Measurements from ENCODE around the gene ZG16B.
A peak's percentile ranks its signal among the peaks of the same experiment; 100 is the strongest.

ZG16B gene

DNA sequence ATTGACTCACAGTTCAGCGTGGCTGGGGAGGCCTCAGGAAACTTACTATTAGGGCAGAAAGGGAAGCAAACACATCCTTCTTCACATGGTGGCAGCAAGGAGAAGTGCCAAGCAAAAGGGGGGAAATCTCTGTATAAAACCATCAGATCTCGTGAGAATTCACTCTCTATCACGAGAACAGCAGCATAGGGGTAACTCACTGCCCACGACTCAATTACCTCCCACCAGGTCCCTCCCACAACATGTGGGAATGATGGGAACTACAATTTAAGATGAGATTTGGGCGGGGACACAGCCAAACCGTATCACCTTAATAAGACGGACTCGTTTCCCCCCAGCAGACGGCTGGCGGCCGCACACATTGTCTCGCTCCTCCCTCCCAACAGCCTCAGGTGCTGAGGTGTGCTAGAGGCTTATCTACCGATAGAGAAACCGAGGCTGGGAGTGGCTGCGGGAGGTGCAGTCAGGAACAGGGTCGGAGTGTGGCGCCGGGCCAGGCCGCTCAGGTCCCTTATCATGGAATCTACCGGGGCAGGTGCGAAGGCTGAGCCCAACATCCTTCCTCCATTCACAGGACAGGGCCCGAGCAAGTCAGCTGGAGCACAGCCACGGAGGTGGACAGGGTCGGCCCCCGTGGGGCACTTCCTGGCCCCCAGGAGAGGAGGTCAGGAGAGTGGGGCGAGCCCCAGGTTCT is 4.9 kb upstream of the ZG16B start:
- DNase-seq (ENCODE audit: low read depth): no peak

DNA sequence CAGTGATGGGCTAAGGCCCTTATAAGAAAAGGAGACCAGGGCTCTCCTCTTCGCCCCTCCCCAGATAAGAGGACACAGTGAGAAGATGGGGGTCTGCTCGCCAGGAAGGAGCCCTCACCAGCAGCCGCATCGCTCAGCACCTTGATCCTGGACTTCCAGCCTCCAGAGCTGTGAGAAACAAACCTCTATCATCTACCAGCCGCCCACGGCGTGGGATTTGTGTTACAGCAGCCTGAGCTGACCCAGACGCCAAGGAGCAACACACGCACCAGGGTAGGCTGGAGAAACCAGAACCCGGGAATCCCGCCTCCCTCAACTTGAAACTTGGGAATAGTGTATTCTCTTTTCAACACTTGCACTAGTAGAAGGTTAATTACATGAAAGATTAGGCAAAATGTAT is 4.2 kb upstream of the ZG16B start:
- no peak for DNase-seq (ENCODE audit: low read depth)

DNA sequence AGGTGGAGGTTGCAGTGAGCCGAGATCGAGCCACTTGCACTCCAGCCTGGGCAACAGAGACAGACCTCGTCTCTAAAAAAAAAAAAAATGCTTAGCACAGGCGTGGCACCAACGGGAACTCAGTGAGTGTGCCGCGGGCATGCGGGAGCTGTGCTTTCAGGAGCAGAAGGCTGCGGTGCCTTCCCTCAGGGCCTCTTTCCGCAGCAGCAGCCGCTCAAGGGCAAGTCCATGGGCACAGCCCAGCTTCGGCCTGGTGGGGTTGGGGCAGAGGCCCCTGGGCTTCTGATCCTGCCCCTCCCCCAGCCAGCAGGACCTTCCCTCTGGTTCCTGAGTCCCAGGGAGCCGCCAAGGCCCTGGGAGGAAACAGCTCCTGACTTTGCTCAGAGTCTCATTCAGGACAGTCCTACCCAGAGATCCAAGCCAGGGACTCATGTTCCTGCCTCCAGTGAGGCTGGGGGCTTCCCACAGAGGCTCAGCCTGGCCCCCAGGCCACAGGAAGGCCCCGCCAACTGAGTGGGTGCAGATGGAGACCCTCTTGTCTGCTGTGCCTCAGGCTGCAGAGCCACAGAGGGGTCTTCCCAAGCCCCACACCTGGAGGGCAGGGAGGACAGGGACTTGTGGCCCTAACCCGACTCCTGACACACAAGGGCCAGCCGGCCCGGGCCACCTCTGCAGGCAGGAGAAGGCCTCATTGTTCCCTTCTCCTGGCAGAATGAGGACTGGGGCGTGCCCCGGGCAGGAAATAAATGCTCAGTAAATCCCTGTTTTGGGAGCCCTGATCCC is 3.3 kb upstream of the ZG16B start:
- DNase-seq (ENCODE audit: low read depth): no peak

DNA sequence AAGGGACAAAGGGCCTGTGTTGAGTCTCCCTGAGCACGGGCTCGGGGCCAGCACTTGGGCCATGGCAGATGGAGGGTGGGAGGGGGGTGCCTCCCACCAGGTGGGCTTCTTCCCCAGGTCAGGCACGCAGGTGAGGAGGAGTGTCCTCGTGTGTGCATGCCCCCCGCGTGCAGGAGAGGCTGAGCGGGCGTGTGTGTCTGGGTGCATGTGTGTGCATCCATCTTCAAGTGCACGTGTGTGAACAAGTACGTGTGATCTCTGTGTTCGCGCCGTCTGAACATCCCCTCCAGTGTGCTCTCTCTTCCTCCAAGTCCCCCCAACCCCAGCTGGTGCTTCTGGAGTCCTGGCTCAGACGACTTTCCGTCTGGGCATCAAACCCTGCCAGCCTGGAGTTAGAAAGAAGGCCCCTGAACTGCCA is 2.7 kb upstream of the ZG16B start:
- DNase-seq (ENCODE audit: low read depth): no peak

DNA sequence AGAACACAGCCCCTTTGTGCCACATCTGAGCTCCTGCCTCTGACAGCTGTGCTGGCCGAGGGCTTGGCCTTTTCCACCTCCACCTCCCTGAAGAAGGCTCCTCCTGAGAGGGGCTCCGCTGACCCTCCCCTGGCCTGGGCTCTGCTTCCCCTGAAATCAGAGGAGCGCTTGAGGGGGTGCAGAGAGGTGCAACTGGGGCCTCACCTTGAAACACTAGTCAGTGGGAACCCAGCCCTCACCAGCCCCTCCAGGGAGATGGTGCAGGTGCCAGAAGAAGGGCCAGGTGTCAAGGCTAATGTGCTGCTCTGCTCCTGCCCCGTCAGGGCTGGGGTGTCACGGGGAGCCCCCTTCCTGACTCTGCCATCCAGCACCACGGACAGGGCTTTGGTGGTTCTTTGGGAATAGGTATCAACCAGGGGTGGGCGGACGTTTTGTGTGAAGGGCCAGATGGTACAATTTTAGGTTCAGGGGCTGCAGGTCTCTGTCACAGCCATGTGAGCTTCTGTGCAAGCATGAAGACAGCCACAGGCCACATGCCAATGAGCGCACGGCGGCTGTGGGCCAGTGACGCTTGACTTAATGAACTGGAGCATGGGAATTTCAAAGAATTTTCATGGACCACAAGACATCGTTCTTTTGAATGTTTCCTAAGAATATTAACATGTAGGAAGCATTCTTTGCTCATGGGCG is 2.1 kb upstream of the ZG16B start:
- DNase-seq (ENCODE audit: low read depth): no peak

DNA sequence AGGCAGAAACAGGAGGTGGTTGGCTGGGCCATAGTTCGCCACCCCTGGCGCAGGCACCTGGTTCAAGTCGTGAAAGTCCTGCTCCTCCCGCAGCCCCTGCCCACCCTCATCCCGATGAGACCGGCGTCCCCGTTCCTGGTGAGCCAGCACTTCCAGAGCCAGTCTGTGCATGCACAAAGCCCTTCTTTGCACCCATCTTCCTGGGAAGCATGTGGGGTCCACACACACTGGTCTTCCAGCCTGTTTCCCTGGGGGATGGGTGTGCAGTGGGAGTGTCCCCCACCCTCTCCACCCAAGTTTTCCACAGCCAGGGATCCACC is 1.6 kb upstream of the ZG16B start:
- no peak for DNase-seq (ENCODE audit: low read depth)

DNA sequence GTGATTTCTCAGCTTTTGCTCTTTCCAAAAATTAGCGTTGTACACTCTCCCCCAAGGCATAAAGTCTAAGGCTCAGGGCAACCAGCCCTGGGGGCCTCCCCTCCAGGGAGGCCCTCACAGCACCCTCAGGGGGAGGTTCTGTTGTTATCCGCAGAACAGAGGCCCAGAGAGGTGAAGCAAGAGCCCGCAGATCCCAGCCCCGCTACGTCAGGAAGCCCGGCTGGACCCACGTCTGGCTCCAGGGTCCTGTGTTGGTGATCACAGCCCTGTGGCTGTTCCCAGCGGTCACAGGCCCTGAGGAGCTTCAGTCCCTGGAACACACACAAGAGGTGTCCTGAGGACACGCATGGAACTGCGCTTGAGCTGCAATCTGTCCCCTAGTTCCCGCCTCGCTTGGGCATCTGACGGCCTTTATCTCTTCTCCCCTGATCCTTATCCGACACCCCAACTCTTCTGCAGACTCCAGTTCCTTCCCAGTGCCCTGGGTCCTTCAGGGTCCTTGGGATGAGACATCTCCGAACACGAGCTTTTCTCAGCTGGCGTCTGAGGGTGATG is 1.1 kb upstream of the ZG16B start:
- DNase-seq (ENCODE audit: low read depth): no peak

DNA sequence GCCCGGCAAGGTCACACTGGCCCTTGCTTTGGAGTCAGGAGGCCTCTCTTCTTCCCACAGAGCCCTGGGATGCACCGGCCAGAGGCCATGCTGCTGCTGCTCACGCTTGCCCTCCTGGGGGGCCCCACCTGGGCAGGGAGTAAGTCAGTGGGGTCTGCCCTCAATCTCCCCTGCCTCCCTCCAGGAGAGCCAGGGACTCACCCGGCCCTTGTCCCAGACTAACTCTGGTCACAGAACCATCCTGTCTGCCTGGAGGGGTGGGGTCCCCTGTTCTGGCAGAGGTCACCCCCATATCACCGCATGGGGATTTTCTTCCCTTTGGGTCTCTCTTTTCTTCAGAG is 222 bp downstream of the ZG16B start:
- DNase-seq (ENCODE audit: low read depth): no peak

DNA sequence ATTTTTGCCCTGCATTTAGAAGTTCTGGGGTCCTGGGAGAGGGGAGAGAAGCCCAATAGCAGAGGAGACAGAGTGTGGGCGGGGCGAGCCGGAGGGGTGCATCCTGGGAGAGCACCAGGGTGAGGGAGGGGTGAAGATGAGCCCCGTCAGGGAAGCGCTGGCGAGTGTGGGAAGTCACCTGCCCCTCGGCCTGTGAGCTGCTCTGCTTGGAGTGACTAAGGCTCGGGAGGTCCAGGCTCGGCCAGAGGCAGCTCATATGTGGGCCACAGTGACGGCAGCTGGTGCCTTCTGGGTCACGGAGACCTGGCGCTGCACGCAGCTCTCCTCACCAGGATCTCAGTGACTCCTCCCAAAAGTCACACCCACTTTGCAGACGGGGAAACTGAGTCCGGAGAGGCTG is 1.1 kb downstream of the ZG16B start:
- no peak for DNase-seq (ENCODE audit: low read depth)

DNA sequence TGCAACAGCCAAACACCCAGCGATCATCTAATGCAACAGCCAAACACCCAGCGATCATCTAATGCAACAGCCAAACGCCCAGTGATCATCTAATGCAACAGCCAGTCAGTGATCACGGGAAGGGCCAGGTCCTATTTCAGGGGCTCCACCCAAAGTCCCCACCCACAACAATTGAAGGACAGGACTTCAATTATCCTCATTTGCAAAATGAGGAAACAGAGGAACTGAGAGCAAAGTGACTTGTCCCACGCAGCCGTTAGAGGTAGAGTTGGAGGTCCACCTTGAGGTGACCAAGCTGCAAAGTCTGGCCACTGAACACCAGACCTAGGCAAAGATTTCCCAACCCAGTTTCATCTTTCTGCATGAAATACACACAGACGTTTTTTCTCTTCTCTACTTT is 3.7 kb downstream of the ZG16B start:
- DNase-seq (ENCODE audit: low read depth): no peak

DNA sequence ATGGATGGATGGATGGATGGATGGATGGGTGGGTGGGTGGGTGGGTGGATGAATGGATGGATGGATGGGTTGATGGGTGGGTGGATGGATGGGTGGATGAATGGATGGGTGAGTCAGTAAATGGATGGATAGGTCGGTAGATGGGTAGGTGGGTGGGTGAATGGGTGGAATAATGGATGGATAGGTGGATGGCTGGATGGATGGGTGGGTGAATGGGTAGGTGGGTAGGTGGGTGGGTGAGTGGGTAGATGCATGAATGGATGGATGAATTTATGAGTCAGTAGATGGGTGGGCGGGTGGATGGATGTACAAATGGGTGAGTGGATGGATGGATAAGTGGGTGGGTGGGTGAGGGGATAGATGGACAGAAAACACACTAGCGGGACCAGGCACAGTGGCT is 4.9 kb downstream of the ZG16B start:
- no peak for DNase-seq (ENCODE audit: low read depth)

DNA sequence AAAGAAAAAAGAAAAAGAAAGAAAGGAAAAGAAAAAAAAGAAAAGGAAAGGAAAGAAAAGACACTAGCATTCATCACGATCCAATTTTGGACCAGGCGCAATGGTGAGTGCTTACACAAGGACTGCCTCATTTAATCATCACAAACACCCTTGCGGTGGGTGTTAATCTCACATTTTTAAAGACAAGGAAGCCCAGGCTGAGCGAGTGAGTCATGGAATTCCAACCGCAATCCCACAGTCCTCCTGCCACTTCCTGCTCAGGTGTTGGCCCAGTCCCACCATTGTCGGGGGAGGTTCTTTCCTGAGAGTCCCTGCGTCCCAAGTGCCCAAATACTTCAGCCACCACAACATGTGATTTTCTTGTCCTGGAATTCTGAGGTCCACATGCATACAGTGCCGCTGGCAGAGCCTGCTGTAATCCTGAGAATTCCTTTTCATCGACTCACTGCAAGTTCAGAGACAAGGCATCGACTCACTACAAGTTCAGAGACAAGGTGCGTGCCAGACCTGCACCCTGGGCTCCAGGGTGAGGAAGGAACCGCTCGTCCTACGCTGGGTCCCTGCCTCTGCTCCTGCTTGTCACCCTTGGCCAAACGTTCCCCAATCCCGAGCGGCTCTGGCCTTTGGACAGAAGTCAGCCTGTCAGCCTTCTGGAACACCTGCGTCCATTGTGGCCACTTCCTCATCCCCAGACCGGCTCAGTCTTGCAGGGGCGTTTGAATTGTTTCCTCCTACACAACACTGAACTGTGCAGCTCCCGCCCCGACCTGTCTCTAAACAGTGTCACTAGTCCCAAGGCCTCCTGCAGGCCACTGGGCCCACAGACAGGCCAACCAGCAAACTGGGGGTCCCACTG is 5.8 kb downstream of the ZG16B start:
- no peak for DNase-seq (ENCODE audit: low read depth)

DNA sequence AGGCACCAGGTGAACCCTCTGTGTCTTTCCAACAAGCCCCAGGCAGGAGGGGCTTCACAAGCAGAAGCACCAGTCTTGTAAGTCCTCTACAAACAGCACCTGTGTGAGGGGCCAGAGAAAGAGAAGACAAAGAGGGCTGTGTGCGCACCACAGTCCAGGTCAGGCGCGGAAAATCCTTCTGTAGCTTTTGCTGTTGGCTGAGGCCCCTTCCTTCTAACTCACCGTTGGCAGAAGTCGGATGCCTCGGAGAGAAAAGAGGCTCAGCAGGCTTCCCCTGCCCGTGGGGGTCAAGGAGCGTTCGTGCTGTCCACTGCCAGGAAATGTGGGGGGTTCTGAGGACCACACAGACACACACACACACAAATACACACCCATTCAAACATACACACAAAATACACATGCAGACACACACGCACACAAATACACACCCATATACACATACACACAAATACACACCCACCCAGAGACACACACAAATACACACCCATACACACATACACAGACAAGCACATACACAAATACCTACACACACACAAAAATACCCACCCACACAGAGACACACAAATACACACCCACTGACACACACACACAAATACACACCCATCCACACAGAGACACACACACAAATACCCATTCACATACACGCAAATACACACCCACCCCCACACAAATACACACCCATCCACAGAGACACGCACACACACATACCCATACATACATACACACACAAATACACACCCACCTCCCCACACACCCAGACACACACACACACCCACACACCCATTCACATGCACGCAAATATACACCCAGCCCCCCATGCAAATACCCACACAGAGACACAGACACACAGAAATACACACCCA is 6.8 kb downstream of the ZG16B start:
- DNase-seq (ENCODE audit: low read depth): no peak

DNA sequence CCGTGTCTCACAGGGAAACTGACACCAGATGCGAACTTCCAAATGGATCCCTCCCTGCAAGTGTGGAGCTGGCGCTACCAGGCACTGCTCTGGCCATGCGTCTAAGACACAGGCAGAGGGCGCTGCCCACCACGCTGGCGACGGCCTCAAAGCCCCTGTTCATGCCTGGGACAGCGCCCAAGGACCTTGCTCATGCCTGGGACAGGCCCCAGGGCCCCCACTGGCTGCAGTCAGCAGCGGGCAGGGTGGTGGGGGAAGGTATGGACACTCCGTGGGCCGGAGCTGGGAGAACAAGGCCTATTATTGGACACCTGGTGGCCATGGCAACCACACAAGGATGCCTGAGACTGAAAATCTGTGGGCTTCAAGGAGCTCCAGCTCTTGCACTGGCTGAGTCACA is 8.8 kb downstream of the ZG16B start:
- peak; percentile 24 for DNase-seq (ENCODE audit: low read depth)

DNA sequence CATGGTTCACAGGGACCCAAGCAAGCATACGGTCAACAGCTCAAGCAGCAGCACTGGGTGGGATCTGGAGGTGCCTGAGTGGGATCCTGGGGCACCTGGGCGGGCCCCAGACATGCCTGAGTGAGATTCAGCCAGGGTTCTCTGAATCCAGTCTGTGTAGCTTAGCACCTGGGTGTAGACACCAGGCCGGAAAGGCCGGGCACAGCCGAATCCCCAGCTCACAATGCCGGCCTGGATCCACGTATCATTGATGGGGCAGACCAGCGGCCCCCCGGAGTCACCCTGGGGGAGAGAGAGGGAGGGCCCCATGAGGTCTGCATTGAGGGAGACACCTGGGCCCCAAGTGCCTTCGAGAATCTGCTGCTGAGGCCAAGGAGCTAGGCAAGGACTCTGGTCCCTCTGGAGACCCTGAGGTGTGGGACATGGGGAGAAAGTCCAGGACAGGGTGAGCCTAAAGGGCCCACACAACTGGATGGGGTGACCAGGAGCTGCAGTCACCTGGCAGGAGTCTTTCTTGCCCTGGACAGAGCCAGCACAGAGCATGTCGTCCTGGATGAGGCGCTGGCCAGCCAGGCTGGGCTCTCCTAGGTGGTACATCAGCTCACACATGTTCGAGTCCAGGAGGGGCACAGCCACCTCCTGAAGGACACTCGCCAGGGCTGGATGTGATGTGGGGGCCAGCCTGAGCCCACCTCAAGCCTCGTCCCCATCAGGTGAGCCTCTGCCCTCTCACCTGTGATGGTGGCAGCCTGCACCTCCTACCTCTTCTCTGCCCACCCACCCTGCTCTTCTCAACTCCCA is 9.7 kb downstream of the ZG16B start:
- DNase-seq (ENCODE audit: low read depth): no peak

DNA sequence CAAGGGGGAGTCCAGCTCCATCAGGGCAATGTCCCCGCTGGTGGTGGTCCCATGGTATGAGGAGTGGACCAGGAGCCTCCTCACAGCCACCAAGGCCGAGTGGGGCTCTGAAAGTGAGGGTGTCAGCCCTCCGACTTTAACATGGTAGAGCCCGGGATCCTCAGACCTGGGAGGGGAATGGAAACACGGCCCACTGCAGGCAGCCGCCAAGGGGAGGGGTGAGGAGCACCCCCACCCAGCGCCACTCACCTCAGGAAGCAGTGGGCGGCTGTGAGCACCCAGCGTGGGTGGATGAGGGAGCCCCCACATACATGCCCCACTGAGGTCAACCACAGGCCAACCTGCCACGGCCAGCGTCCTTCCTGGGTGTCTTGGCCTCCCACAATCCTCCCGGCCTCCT is 10.8 kb downstream of the ZG16B start:
- no peak for DNase-seq (ENCODE audit: low read depth)

DNA sequence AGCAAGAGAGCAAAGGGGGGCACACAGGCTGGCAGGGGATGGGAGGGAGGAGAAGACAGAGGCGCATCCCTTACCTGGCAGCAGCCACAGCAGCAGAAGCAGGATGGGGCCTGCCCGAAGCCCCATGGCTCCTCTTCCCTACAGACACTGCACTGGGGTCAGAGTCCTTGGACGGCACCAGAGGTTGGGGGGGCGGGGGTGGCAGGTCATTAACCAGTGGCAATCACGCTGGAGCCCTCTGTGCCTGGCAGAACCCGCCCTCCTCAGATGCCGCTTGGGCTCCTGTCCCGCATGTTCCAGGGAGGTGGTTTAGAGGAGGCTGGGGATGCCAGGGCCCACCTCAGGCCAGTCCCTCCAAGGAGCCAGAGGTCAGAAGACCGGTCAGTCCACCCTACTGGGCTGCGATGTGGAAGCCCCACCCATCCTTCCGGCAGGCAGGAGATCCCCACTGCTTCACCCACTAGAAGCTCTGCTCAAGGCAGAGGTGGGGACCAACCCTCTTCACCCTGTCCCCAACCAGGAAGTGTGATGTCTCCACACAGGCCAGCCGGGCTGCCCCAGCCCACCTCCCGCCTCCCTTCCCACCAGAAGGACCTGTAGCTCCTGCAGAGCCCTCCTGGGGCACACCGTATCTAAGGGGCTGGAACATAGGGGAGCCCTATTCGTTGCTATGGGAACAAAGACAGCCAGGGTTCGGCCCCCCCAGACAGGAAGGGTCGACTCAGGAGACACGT is 11.7 kb downstream of the ZG16B start:
- no peak for DNase-seq (ENCODE audit: low read depth)

DNA sequence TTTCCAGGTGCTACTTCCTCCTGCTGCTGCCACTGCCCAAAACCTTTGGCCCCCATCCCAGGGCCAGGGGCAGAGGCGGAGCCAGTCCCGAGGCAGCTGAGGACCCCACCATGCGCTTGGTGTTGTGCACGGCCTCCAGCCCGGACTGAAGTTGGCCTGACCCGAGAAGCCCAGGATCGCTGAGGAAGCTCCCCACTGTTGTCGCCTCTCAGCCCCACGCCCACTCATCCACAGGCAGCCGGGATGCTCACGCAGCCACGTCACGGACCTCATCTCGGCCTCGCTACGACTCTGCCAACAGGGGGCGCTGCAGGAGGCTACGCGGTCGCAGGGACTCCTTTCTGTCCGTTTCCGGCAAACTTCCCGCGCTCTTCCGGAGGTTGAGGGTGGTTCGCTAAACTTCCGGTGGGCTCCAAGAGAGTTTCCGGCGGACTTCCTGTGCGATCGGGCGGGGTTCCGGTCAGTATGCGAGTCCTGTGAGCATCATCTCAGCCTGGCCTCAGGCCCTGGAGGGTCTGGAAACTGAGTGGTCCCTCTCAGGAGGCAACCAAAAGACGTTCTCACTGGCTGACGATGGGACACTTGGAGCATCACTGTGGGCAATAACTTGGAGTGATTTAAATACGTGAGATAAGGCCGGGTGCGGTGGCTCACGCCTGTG is 12.4 kb downstream of the ZG16B start:
- peak; percentile 76 for DNase-seq (ENCODE audit: low read depth)

DNA sequence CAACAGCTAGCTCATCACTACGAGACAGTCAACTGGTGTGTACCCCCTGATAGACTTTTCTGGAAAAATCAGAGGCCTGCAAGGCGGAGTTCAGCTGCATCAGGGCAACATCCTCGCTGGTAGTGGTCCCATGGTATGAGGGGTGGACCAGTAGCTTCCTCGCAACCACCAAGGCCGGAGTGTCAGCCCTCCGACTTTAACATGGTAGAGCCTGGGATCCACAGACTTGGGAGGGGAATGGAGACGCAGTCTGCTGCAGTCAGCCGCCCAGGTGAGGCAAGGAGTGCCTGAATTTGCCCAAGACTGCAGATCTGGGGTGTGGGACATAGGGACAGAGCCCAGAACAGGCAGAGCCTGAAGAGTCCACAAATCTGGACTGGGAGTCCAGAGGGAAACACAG is 13.4 kb downstream of the ZG16B start:
- DNase-seq (ENCODE audit: low read depth): no peak
